Ovary (tissue), 10 donors: ENCODE measurements around the gene RGS9BP. TPM values are rescaled to one million over a fixed set of nuclear protein-coding genes. Genes with fewer than 3 reads are reported as not detected.
A peak's percentile ranks its signal among the peaks of the same experiment; 100 is the strongest.

ENCODE experiments used
- DNase-seq, 5 donors: peaks; one replicate each; pipeline ENCODE4 v3.0.0-alpha.2; 2019 to 2020
- H3K27ac ChIP-seq, 2 donors: fragments of 200-600 bp; one replicate each; pipeline versions ENCODE4 v1.5.1 to v1.8.0; 2019 to 2022
- H3K27me3 ChIP-seq: fragments of 200-600 bp; one replicate; pipeline ENCODE4 v1.8.0; 2022
- H3K36me3 ChIP-seq: fragments of 200-600 bp; sonication (generic); one replicate; pipeline ENCODE4 v1.5.1; 2019
- H3K4me1 ChIP-seq: one replicate; pipeline ENCODE4 v1.8.1; 2013; ENCODE audit warnings: mild to moderate bottlenecking, moderate library complexity; ENCODE audit not compliant: insufficient read depth
- H3K4me3 ChIP-seq: fragments of 200-600 bp; sonication (generic); one replicate; pipeline ENCODE4 v1.5.1; 2017
- H3K9me3 ChIP-seq, 2 donors: fragments of 200-600 bp in 1 of 2; sonication (generic) in 1 of 2; one replicate each; pipeline versions ENCODE4 v1.5.1 to v1.8.1; 2013 to 2019; ENCODE audit warnings: mild to moderate bottlenecking in 1 of 2, moderate library complexity in 1 of 2
- CTCF ChIP-seq, 3 donors: fragments of 450-650 bp in 2 of 3; fragments of 200-600 bp in 1 of 3; IDR thresholded peaks; one replicate each; pipeline versions ENCODE4 v1.5.1 to v1.8.0; 2016 to 2022; ENCODE audit warnings: antibody characterized with exemption in 3 of 3, mild to moderate bottlenecking in 1 of 3
- EP300 ChIP-seq: sonication (generic); formaldehyde crosslinking; IDR thresholded peaks from one replicate; pipeline ENCODE4 v1.6.1; 2017; ENCODE audit warnings: antibody characterized with exemption
- POLR2A ChIP-seq: fragments of 450-650 bp; IDR thresholded peaks from one replicate; pipeline ENCODE4 v1.6.1; 2017; ENCODE audit warnings: antibody characterized with exemption, mild to moderate bottlenecking, moderate library complexity
- WGBS, 3 donors: extraction: QIAGEN DNeasy Blood & Tissue Kit in 1 of 3; methylation state at CpG; one replicate each; pipeline versions ENCODE4 v1.1.5 to v1.1.7; 2013 to 2017; 5-methylcytosine and 5-hydroxymethylcytosine counted together
- intact Hi-C, 4 donors: fragments of 100-400 bp; cut with DNase I; formaldehyde crosslinking; loops; one replicate each; pipeline versions ENCODE4 v1.11.0 to v1.15.1; 2022 to 2023
- long read RNA-seq, 3 donors: library from polyadenylated mRNA in 2 of 3; unstranded in 2 of 3; transcript quantifications; one replicate each; pipeline ENCODE4 v2.0.0 and lab custom pipeline, GENCODE V29; 2021 to 2026
- polyA plus RNA-seq, 2 donors: library from polyadenylated mRNA; stranded (reverse); fragments of 200-250 nt in 1 of 2; fragments of 350-450 nt in 1 of 2; fragmentation: Illumina TruSeq in 1 of 2; extraction: RNeasy Lipid Tissue Mini Kit (QIAGEN cat#74804) in 1 of 2; gene quantifications; one replicate each; pipeline ENCODE4 v1.2.3, GENCODE V29; 2013 to 2014
- total RNA-seq, 7 donors: library from RNA; depleted of rRNA in 2 of 7; stranded (reverse); fragments of >200 nt in 2 of 7; fragmentation: NEBNext Ultra II Directional in 3 of 7; extraction: Animal tissue kit (Norgen Biotek cat#: 25700) in 3 of 7; gene quantifications; one replicate each; pipeline versions ENCODE4 v1.1.0 to v1.2.4, GENCODE V29; 2016 to 2023
- donor health status: DM: no; HTN: no; CAD: no; lungs with moderate emphysema.
- donor health status: DM: no; HTN: no; CAD: no.
- donor health status: Bipolar disorder and iron deficiency.
- donor health status: DM: yes; HTN: yes; CAD: no.
- donor health status: DM: no; HTN: no; CAD: no.
- donor health status: DM: yes; HTN: yes; CAD: no.

RGS9BP gene
- total RNA-seq, result under 1 TPM in 2 of 7 donors, not detected in 5; 0.17 to 0.31 TPM
- polyA plus RNA-seq, result under 1 TPM; 0.06 to 0.15 TPM
- long read RNA-seq, donor 1, result 0 reads
- long read RNA-seq, donor 2, result 0 reads
- long read RNA-seq, donor 3, result 0 reads

- no peaks in the 10 kb centered on the region for H3K36me3 ChIP-seq
- peaks cover 2% of the 10 kb centered on the region for H3K4me1 ChIP-seq
- H3K4me3 ChIP-seq, result peak within 1 kb of the TSS; percentile 76
- intact Hi-C loops, result no loop called here
- 1 to 3% (median 2%) methylated on average over 40 to 53 of the region's 53 CpGs for WGBS, 3 donors
- H3K27me3 ChIP-seq, result peaks cover 7% of the 10 kb centered on the region
- TF ChIP-seq EP300, result no peak
- no peak for TF ChIP-seq CTCF (IDR thresholded peaks at IDR 0.05)
- TF ChIP-seq POLR2A, result no peak
- no peaks in the 10 kb centered on the region for H3K9me3 ChIP-seq
- DNase-seq, result peak; percentile 72 to 83 (median 82)
- peak within 1 kb of the TSS in 1 of 2 donors; percentile 43 for H3K27ac ChIP-seq
Measured at GRCh38 chr19:32675720-32676185, at the start of gene RGS9BP. Gene RGS9BP (plus strand): TSS chr19:32675848. CDS start chr19:32676264, 416 bp downstream.

- no peaks in the 10 kb centered on the region for H3K4me1 ChIP-seq
- intact Hi-C loops, result no loop called here
- DNase-seq, result no peak
- no peak for TF ChIP-seq POLR2A
- TF ChIP-seq EP300, result no peak
- TF ChIP-seq CTCF (IDR thresholded peaks at IDR 0.05), result no peak
- no peaks in the 10 kb centered on the region for H3K36me3 ChIP-seq
- no peaks in the 10 kb centered on the region for H3K9me3 ChIP-seq
- no peak overlapping the region for H3K4me3 ChIP-seq
- no peaks in the 10 kb centered on the region for H3K27me3 ChIP-seq
- no peak overlapping the region for H3K27ac ChIP-seq
- 97 to 100% (median 98%) methylated on average over 4 of the region's 4 CpGs for WGBS, 3 donors
Measured at GRCh38 chr19:32626969-32627368, 48.7 kb upstream of the RGS9BP start.

GRCh38 chr19:32627714-32628270 lies 47.9 kb upstream of the RGS9BP start:
- TF ChIP-seq EP300, result no peak
- no peak for TF ChIP-seq CTCF (IDR thresholded peaks at IDR 0.05)
- no peak for TF ChIP-seq POLR2A
- Histone ChIP-seq H3K4me1 (no peaks in the 10 kb centered on the region), H3K27me3 (no peaks in the 10 kb centered on the region), H3K4me3 (no peak overlapping the region), H3K9me3 (no peaks in the 10 kb centered on the region), H3K27ac (no peak overlapping the region), H3K36me3 (no peaks in the 10 kb centered on the region)
- WGBS, 3 donors, result 85 to 86% (median 86%) methylated on average over 15 of the region's 15 CpGs
- intact Hi-C loops, result no loop called here
- DNase-seq, result no peak

GRCh38 chr19:32630338-32630737 lies 45.3 kb upstream of the RGS9BP start:
- no peaks in the 10 kb centered on the region for H3K4me1 ChIP-seq
- intact Hi-C loops, result no loop called here
- H3K4me3 ChIP-seq, result no peak overlapping the region
- no peak for TF ChIP-seq CTCF (IDR thresholded peaks at IDR 0.05)
- WGBS, 3 donors, result 86 to 90% (median 89%) methylated on average over 14 of the region's 14 CpGs
- H3K27ac ChIP-seq, result no peak overlapping the region
- H3K36me3 ChIP-seq, result no peaks in the 10 kb centered on the region
- H3K27me3 ChIP-seq, result no peaks in the 10 kb centered on the region
- DNase-seq, result no peak
- H3K9me3 ChIP-seq, result no peaks in the 10 kb centered on the region
